Tibial nerve (tissue), 4 donors: ENCODE results near the gene GAREM1. TPM values are rescaled to one million over a fixed set of nuclear protein-coding genes. Genes with fewer than 3 reads are reported as not detected.
A peak's percentile ranks its signal among the peaks of the same experiment; 100 is the strongest.
"Not testable (repeated sequence)": the region's sequence is repeated elsewhere in the genome, so short reads cannot be mapped to it uniquely, and the experiment has no call there.

Experiments
- DNase-seq, 2 donors: peaks; one replicate each; pipeline ENCODE4 v3.0.0-alpha.2; 2019; ENCODE audit warnings: low spot score in 2 of 2
- H3K27ac ChIP-seq, 4 donors: fragments of 200-600 bp; sonication (generic) in 3 of 4; one replicate each; pipeline ENCODE4 v1.5.1; 2017 to 2019; ENCODE audit warnings: mild to moderate bottlenecking in 1 of 4
- H3K27me3 ChIP-seq, 2 donors: fragments of 200-600 bp; sonication (generic) in 1 of 2; one replicate each; pipeline versions ENCODE4 v1.5.1 to v1.6.0; 2017 to 2019
- H3K36me3 ChIP-seq, 3 donors: fragments of 200-600 bp; sonication (generic); one replicate each; pipeline ENCODE4 v1.5.1; 2018 to 2019
- H3K4me1 ChIP-seq, 4 donors: fragments of 200-600 bp; sonication (generic) in 3 of 4; one replicate each; pipeline ENCODE4 v1.5.1; 2017 to 2019
- H3K4me3 ChIP-seq, 4 donors: fragments of 200-600 bp; sonication (generic) in 3 of 4; one replicate each; pipeline ENCODE4 v1.5.1; 2017 to 2019; ENCODE audit warnings: mild to moderate bottlenecking in 1 of 4, moderate library complexity in 1 of 4
- H3K9me3 ChIP-seq, 4 donors: fragments of 200-600 bp; sonication (generic) in 3 of 4; one replicate each; pipeline ENCODE4 v1.5.1; 2017 to 2019
- EP300 ChIP-seq, 2 donors: sonication (generic); formaldehyde crosslinking; IDR thresholded peaks; one replicate each; pipeline ENCODE4 v1.6.1; 2017; ENCODE audit warnings: antibody characterized with exemption in 2 of 2, mild to moderate bottlenecking in 1 of 2
- POLR2A ChIP-seq, 2 donors: fragments of 450-650 bp; IDR thresholded peaks; one replicate each; pipeline ENCODE4 v1.6.1; 2017; ENCODE audit warnings: antibody characterized with exemption in 2 of 2, mild to moderate bottlenecking in 2 of 2, moderate library complexity in 2 of 2
- WGBS, 2 donors: methylation state at CpG; one replicate each; pipeline ENCODE4 v1.1.5; 2018; 5-methylcytosine and 5-hydroxymethylcytosine counted together
- total RNA-seq, 4 donors: library from RNA; depleted of rRNA; stranded (reverse); fragments of >200 nt; gene quantifications; one replicate each; pipeline ENCODE4 v1.1.0, GENCODE V29; 2016
- TF ChIP-seq, protein P1 (sequence below), 5 experiments: fragments of 200-600 bp in 3 of 5; fragments of 450-650 bp in 2 of 5; sonication (generic) in 3 of 5; IDR thresholded peaks; one replicate each; pipeline ENCODE4 v1.5.1; 2016 to 2019; ENCODE audit warnings: antibody characterized with exemption in 5 of 5, mild to moderate bottlenecking in 3 of 5, moderate library complexity in 2 of 5

Gene GAREM1
- total RNA-seq: 10 to 100 TPM; 25.1 to 33.0 (median 30.7) TPM

DNA sequence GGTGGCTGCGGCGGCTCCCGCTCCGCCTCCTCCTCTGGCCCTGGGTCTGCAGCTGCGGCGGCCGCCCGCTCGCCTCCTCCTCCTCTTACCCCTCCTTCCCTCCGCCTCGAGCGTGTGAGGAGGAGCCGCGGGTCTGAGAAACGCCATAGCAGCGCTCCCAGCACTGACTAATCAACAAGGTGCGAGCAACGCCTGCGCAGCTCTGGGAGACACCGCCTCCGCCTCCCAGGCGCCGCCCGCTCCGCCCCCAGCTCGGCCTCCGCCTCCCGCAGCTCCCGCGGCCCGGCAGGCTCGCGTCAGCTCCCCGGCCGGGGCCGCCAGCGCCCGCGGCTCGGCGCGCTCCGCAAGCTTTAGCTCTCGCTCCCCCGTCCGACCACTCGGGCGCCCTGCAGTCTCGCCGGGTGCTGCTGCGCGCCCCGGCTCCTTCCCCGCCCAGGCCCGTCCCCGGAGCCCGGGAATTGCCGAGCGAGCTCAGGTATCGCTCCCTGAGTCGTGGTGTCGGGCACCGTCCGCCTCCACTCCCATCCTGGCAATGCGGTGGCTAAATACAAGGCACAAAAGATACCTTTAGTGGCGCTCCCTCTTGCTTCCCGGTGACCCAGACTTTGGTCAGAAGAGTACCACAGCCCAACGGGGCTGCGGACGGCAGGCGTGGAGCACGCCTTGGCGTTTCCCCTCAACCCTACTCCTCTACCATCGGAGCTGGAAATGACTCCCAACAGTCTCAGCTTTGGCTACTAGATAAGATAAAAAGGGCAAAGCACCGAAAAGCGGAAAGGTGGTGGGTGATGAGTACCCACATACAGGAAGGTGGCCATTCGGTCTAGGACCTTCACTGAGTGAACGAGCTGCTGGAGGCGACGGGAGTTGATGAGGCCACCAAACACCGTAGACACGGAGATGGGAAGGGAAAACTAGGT lies at the start of gene GAREM1:
Gene GAREM1 (minus strand): TSS at position 169 of the 920 bp plus-strand sequence. CDS start 454 bp downstream, outside the sequence.
- 3 to 5% methylated on average over 38 to 57 of the region's 82 CpGs for WGBS, 2 donors

DNA sequence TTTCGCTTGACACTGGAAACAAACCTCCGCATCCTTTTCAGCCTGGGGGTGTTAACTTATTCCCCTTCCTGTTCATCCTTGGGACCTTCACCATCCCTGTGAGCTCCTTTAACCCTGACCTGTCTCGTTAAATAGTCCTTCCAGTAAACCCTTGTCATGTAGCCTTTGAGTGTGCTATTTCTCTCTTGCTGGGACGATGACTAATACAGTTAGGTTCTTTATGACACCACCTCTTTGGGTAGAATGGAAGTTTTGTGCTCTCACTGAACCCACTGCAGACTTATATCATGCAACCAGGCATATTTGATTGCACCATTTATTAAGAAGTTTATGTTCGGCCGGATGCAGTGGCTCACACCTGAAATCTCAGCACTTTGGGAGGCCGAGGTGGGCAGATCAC lies 40.5 kb upstream of the GAREM1 start:
- H3K27ac ChIP-seq: no peak overlapping the region
- H3K9me3 ChIP-seq: no peaks in the 10 kb centered on the region
- no peak for TF ChIP-seq POLR2A (IDR thresholded peaks at IDR 0.05)
- TF ChIP-seq, protein P1, sequence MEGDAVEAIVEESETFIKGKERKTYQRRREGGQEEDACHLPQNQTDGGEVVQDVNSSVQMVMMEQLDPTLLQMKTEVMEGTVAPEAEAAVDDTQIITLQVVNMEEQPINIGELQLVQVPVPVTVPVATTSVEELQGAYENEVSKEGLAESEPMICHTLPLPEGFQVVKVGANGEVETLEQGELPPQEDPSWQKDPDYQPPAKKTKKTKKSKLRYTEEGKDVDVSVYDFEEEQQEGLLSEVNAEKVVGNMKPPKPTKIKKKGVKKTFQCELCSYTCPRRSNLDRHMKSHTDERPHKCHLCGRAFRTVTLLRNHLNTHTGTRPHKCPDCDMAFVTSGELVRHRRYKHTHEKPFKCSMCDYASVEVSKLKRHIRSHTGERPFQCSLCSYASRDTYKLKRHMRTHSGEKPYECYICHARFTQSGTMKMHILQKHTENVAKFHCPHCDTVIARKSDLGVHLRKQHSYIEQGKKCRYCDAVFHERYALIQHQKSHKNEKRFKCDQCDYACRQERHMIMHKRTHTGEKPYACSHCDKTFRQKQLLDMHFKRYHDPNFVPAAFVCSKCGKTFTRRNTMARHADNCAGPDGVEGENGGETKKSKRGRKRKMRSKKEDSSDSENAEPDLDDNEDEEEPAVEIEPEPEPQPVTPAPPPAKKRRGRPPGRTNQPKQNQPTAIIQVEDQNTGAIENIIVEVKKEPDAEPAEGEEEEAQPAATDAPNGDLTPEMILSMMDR (IDR thresholded peaks at IDR 0.05): no peak
- TF ChIP-seq EP300 (IDR thresholded peaks at IDR 0.05): no peak
- no peaks in the 10 kb centered on the region for H3K27me3 ChIP-seq
- WGBS, 2 donors: 92 to 94% methylated on average over 7 of the region's 7 CpGs
- H3K4me3 ChIP-seq: no peak overlapping the region
- no peak for DNase-seq
- H3K4me1 ChIP-seq: no peaks in the 10 kb centered on the region
- H3K36me3 ChIP-seq: no peaks in the 10 kb centered on the region

More for the DNA sequence above, at the start of gene GAREM1:
- Histone ChIP-seq H3K27ac (peak within 1 kb of the TSS; percentile 81 to 94 (median 86)), H3K4me3 (peak within 1 kb of the TSS; percentile 76 to 94 (median 84)), H3K27me3 (no peaks in the 10 kb centered on the region), H3K4me1 (peaks cover 0 to 34% (median 2%) of the 10 kb centered on the region in 4 donors), H3K9me3 (no peaks in the 10 kb centered on the region), H3K36me3 (no peaks in the 10 kb centered on the region)
- TF ChIP-seq, protein P1 (IDR thresholded peaks at IDR 0.05): peak; percentile 61 to 97 (median 96)
- TF ChIP-seq POLR2A (IDR thresholded peaks at IDR 0.05): peak; percentile 79 to 96
- TF ChIP-seq EP300 (IDR thresholded peaks at IDR 0.05): peak in 1 of 2 donors; percentile 97
- DNase-seq: peak; percentile 89 to 91

DNA sequence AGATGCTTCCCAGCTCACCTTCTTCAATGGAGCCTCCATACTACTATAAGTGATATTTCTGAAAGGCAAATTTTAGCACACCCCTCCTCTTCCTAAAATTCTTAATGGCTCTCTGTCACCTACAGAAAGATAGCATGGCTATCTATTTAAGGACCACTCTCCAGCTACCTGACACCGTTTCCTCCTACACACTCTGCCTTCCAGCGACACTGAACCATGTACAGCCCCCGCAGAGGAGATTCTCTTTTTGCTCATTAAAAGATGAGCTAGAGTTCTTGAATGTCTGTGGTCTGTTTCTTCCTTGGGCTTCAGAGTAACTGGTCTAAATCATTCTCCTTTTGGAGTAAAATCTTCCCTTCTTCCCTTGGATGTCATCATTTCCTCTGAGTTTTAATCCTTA lies 38.4 kb upstream of the GAREM1 start:
- H3K4me1 ChIP-seq: no peaks in the 10 kb centered on the region
- TF ChIP-seq, protein P1 (IDR thresholded peaks at IDR 0.05): no peak
- no peaks in the 10 kb centered on the region for H3K27me3 ChIP-seq
- H3K9me3 ChIP-seq: no peaks in the 10 kb centered on the region
- no peak overlapping the region for H3K27ac ChIP-seq
- no peak for DNase-seq
- 81 to 95% methylated on average over 3 of the region's 3 CpGs for WGBS, 2 donors
- no peak overlapping the region for H3K4me3 ChIP-seq
- H3K36me3 ChIP-seq: no peaks in the 10 kb centered on the region

DNA sequence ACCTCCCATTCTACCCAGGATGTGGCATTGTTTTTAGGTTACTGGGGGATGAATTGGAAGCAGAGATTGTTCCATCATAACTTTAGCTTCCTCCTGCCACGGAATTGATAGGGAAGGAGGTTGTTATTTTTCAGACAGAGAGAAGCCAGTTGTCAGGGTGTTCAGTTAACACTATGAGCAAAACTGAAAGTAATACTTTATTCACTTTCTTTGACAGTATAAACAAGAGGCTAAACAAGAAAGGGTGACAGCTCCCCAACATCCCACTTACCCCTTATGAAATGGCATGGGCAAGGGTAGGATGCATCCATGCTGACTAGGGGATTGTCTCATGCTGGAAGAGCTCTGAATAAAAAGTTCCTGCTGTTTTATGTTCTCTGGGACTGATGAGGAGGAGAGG lies 36.4 kb upstream of the GAREM1 start:
- TF ChIP-seq EP300 (IDR thresholded peaks at IDR 0.05) (no peak), POLR2A (IDR thresholded peaks at IDR 0.05) (no peak)
- TF ChIP-seq, protein P1 (IDR thresholded peaks at IDR 0.05): no peak

DNA sequence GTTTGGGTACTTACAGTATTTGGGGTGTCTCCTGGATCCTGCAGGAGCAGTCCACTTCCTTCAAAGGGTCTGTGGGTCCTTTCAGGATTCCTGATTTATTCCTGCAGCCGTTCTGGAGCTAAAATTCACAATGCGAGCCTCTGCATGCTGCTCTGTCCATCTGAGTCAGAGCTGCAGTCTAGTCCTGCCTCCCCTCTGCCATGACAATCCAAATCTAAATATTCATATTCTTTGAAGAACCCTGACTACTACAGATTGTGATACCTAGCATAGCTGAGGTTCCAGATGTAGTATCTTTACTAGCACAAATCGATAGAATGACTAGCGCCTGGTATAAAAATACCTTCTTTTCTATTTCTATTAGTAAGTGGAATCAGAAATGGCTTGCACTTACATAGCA lies 31.3 kb upstream of the GAREM1 start:
- WGBS, 2 donors: 92% methylated on average over 4 of the region's 4 CpGs
- TF ChIP-seq EP300 (IDR thresholded peaks at IDR 0.05) (no peak), POLR2A (IDR thresholded peaks at IDR 0.05) (no peak)
- TF ChIP-seq, protein P1 (IDR thresholded peaks at IDR 0.05): no peak
- no peaks in the 10 kb centered on the region for H3K4me1 ChIP-seq

More for the DNA sequence above, 36.4 kb upstream of the GAREM1 start:
- Histone ChIP-seq H3K9me3 (no peaks in the 10 kb centered on the region), H3K27me3 (no peaks in the 10 kb centered on the region), H3K27ac (no peak overlapping the region), H3K4me1 (no peaks in the 10 kb centered on the region), H3K36me3 (no peaks in the 10 kb centered on the region), H3K4me3 (no peak overlapping the region)
- WGBS, 2 donors: 63 to 65% methylated on average over 1 of the region's 1 CpG
- no peak for DNase-seq

DNA sequence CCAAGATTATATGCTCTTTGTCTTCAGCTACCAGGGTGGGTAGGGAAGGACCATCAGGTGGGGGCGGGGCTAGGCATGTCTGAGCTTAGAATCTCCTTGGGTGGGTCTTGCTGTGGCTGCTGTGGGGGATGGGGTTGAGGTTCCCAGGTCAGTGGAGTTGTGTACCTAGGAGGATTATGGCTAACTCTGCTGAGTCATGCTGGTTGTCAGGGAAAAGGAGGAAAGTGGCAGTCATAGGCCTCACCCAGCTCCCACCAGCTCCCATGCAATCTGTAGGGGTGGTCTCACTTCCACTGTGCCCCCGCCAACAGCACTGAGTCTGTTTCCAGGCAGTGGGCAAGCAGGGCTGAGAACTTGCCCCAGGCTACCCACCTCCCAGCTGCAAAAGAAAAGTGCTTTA lies 30.6 kb upstream of the GAREM1 start:
- not testable (repeated sequence) for H3K36me3 ChIP-seq, H3K27ac ChIP-seq, DNase-seq, H3K4me3 ChIP-seq, H3K4me1 ChIP-seq, H3K27me3 ChIP-seq
- H3K9me3 ChIP-seq: peaks cover 0 to 10% (median 0%) of the 10 kb centered on the region in 4 donors
- 76 to 92% methylated on average over 2 of the region's 2 CpGs for WGBS, 2 donors

More for the DNA sequence above, 31.3 kb upstream of the GAREM1 start:
- Histone ChIP-seq H3K27me3 (no peaks in the 10 kb centered on the region), H3K27ac (no peak overlapping the region), H3K9me3 (peaks cover 0 to 7% (median 0%) of the 10 kb centered on the region in 4 donors), H3K4me3 (no peak overlapping the region), H3K36me3 (no peaks in the 10 kb centered on the region)
- DNase-seq: no peak
